NCI-H2107 (cell line): ENCODE results near the gene ZNF644.

ENCODE experiments used
- DNase-seq: peaks from one replicate; lab custom pipeline; 2025; lab: John Stamatoyannopoulos, UW

Gene ZNF644

DNA sequence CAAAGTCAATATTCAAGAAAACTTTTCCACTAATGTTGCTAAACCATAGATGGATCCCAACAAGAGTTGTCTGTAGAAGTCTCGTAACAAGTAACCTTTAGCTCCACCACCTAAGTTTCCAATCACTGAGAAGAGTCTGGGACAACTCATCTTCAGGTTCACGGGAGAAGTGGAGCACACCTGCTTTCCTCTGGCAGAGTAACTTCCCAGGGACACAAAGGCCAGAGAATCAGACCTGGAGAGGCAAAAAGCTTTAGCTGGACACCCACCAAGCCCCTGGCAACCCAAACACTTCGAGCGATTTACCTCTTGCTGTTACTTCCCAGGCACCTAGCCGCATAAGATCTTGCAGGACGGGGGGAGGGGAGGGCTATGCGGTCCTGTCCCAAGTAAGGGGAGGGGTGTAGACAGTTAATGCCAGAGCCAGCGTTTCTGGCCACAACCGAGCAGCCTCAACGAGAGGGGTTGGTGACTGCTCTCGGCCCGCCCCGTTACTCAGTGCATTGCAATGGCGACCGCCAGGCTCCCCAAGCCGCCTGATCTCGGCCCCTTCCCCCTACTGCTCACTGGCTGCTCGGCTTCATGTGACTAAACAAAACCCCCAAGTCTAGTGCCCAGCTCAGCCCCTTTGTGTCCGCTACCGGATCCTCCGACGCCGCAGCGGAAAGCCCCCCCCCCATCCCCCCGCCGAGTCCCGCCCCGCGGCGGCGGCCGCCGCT lies 709 bp downstream of the ZNF644 start:
- DNase-seq = no peak

GRCh38 chr1:91020486-91020885 lies 1.3 kb downstream of the ZNF644 start:
- no peak for DNase-seq

DNA sequence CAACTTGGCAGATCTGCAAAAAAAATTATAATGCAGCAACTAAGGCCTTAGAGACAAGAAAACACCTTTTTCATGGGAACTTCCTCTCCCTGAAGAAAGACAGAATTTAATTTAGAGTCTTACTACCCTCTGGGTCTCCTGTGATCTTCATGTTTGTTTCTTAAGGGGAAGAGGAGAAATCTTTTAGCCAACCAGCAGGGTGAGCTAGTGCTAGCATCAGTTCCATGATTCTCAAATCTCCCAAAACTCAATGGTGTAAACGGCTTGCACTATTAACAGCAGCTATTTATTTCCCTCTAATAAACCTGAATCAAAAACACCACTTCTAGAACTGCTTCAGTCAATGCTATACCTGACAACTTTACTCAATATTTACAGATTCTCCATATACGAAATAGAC lies 3.8 kb downstream of the ZNF644 start:
- DNase-seq = no peak

- no peak for DNase-seq
These were observed 5.9 kb downstream of the ZNF644 start for GRCh38 chr1:91015794-91016550.

- no peak for DNase-seq
These were observed 6.5 kb downstream of the ZNF644 start for GRCh38 chr1:91015358-91015780.

DNA sequence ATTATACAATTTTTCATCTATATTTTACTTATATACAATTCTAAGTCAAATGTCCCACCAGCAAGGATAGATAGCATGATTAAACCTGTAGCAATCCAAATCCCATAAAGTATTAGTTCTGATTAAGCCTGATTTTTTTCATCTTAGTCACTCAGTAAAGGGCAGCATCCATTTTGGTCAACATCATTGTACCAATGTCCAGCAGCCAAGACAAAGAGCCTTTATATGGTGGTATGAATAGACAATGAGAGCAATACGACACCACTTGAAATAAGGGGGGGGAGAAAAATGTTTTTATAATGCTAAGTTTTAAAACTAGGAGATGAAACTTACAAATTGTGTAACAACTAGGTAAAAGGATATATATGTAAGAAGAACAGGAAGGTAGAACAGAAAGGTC lies 7.4 kb downstream of the ZNF644 start:
- no peak for DNase-seq

DNA sequence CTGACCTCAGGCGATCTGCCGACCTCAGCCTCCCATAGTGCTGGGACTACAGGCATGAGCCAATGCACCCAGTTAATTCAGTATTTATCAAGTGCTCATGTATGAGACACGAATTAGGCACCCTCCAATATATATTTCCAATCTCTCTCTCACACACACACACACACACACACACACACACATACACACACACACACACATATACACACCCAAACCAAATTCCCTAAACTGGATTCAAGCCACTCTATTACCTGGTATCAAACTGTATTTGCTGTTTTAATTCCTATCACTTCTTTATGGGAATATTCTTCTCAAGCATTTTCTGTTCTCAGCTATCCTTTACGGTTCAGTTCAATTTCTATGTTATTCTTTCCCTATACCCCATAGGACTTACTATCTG lies 8.5 kb downstream of the ZNF644 start:
- no peak for DNase-seq

DNA sequence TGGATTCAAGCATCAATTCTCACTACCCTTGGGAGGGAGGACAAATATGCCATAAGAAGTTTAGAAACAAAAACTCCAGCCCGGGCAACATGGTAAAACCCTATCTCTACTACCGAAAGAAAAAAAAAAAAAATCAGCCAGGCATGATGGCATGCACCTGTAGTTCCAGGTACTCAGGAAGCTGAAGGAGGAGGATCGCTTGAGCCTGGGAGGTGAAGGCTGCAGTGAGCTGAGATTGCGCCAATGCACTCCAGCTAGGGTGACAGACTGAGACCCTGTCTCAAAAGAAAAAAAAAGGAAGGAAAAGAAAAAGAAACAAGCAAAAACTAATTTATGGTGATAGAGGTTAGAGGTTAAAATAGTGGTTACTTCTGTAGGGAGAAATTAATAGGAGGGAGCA lies 9.6 kb downstream of the ZNF644 start:
- no peak for DNase-seq

DNA sequence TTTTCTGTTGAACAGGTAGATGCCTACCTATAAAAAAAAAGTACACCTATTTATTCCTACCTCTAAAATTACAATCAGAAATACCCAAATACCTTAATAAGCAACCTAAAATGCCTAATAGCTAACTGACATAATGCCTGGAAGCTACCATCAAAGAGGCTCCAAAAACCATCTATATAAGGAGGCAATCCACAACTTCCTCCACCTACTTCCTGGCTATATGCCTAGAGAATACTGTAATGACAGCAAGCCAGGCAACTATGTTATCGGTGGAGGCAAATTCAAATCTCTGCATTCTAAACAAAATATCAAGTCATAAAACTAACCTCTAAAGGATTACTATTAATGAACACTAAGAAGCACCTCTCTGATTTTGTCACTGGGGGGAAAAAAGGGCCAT lies 10.1 kb downstream of the ZNF644 start:
- DNase-seq = no peak

DNA sequence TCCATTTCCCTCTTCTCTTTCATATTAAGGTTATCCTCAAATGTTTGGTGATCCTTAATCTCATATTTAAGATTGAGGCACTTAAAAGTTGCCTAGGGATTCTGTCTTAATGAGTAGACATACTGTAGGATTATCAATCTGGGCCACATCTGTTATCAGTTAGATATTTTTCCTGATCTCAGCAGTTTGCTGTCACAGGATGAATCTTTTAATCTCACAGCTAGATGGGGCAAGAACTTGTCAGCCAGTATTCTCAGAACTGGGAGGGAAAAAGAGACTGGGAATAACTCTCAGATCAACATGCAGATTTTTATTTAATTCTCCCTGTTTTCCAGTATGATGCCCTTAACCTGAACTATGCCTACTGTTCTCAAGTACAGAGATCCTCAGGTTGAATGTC lies 14.0 kb downstream of the ZNF644 start:
- DNase-seq = no peak

DNA sequence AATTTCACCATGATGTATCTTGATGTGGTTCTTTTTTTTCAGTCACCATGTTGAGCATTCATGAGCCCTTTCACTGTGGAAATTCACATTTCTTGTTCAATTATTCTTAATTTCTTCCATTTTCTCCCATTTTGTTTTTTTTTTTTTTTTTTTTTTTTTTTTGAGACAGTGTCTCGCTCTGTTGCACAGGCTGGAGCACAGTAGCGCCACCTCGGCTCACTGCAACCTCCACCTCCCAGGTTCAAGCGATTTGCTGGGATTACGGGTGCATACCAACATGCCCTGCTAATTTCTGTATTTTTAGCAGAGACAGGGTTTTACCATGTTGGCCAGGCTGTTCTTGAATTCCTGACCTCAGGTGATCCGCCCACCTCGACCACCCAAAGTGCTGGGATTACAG lies 14.7 kb downstream of the ZNF644 start:
- DNase-seq = no peak

DNA sequence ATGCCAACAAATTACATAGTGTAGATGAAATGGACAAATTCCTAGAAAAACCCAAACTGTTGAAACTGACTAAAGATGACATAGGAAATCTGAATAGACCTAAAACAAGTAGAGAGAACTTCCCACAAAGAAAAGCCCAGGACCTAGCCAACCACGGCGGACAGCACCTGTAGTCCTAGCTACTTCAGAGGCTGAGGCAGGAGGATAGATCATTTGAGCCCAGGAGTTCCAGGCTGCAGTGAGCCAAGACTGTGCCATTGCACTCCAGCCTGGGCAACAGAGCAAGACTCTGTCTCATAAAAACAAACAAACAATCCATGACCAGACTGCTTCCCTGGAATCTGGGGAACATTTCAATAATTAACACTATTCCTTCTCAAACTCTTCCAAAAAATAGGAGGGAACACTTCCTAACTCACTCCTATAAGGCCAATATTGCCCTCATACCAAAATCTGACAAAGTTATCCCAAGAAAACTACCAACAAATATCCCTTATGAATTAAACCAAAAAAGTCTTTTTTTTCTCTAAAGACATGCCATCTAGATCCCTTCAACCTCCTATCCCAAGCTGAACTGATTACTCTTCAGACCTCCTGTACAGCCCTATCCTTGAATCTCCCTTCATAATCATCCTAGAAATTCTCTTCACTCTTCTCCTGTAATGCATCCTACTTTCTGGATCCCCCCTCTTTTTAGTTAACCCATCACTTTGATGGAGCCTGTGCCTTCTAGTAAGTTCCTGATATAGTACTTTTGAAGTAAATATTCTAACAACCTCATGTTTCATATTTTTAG lies 15.5 kb downstream of the ZNF644 start:
- DNase-seq = no peak

- DNase-seq = no peak
These were observed 16.6 kb downstream of the ZNF644 start for GRCh38 chr1:91005285-91005684.

DNA sequence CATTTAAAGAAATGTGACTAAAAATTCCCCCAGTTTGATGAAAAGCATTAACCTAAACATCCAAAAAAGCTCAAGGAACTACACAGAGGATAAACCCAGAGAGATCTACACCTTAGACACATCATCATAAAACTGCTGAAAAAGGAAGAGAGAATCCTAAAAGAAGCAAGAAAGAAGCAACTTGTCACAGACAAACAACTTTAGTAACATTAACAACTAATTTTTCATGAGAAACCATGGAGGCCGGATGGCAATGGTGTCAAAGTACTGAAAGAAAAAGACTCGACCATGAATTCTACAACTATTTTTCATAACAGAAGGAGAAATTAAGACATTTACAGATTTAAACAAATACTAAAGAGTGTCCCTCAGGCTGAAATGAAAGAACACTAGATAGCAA lies 17.7 kb downstream of the ZNF644 start:
- no peak for DNase-seq

- DNase-seq = no peak
These were observed 25.0 kb downstream of the ZNF644 start for GRCh38 chr1:90996742-90997413.

GRCh38 chr1:90995311-90995894 lies 26.4 kb downstream of the ZNF644 start:
- no peak for DNase-seq

- DNase-seq = no peak
These were observed 27.4 kb downstream of the ZNF644 start for GRCh38 chr1:90994461-90994860.

GRCh38 chr1:90993245-90993644 lies 28.6 kb downstream of the ZNF644 start:
- no peak for DNase-seq

DNA sequence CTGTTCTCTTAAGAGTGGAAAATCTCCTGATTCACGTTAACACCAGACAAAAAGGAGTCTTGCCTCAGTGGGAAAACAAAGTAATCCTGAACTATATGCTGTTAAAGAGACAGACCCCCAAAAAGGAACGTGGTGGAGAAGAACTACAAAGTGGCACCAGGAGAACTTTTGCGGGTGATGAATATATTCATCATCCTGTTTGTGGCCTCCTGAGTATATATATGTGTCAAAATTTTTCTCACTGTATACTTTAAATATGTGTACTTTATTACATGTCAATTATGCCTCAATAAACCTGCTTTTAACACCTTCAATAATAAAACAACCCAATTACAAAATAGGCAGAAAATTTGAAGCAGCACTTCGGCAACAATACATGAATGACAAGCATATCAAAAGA lies 31.1 kb downstream of the ZNF644 start:
- no peak for DNase-seq

GRCh38 chr1:90989990-90990389 lies 31.8 kb downstream of the ZNF644 start:
- no peak for DNase-seq

- no peak for DNase-seq
These were observed 32.5 kb downstream of the ZNF644 start for GRCh38 chr1:90989302-90989701.

- no peak for DNase-seq
These were observed 34.0 kb downstream of the ZNF644 start for GRCh38 chr1:90987841-90988240.
